NCI-H510A treated with DMSO at 0.1 percent for 48 hours (cell line): ENCODE results near the gene LSP1.
"Not testable (repeated sequence)": the region's sequence is repeated elsewhere in the genome, so short reads cannot be mapped to it uniquely, and the experiment has no call there.

Experiments used
- DNase-seq: peaks from one replicate; lab custom pipeline; 2025; lab: John Stamatoyannopoulos, UW

The LSP1 gene

GRCh38 chr11:1928891-1929541, 76.1 kb downstream of the LSP1 start:
- no peak for DNase-seq

GRCh38 chr11:1929621-1930461, 77.0 kb downstream of the LSP1 start:
- DNase-seq, result no peak

GRCh38 chr11:1930462-1930830, 77.6 kb downstream of the LSP1 start:
- no peak for DNase-seq

GRCh38 chr11:1931341-1932104, 78.6 kb downstream of the LSP1 start:
- no peak for DNase-seq

- DNase-seq, result no peak
Measured at GRCh38 chr11:1932105-1932480, 79.2 kb downstream of the LSP1 start.

GRCh38 chr11:1932681-1933080, 79.8 kb downstream of the LSP1 start:
- DNase-seq, result no peak

GRCh38 chr11:1933416-1934334, 80.8 kb downstream of the LSP1 start:
- no peak for DNase-seq

- DNase-seq, result no peak
Measured at GRCh38 chr11:1934335-1935155, 81.7 kb downstream of the LSP1 start.

GRCh38 chr11:1935156-1936071, 82.5 kb downstream of the LSP1 start:
- no peak for DNase-seq

GRCh38 chr11:1936072-1936780, 83.3 kb downstream of the LSP1 start:
- no peak for DNase-seq

GRCh38 chr11:1936781-1937615, 84.1 kb downstream of the LSP1 start:
- DNase-seq, result no peak

GRCh38 chr11:1937616-1938342, 84.9 kb downstream of the LSP1 start:
- DNase-seq, result no peak

- DNase-seq, result no peak
Measured at GRCh38 chr11:1938343-1939005, 85.6 kb downstream of the LSP1 start.

- DNase-seq, result no peak
Measured at GRCh38 chr11:1939006-1939625, 86.2 kb downstream of the LSP1 start.

GRCh38 chr11:1939788-1940187, 86.9 kb downstream of the LSP1 start:
- DNase-seq, result not testable (repeated sequence)
